ENCODE results near the gene EPHB1. TPM values are rescaled to one million over a fixed set of nuclear protein-coding genes. Genes with fewer than 3 reads are reported as not detected.

EPHB1 gene
- total RNA-seq, 1 experiment from 2014 or later = 2.8 TPM

DNA sequence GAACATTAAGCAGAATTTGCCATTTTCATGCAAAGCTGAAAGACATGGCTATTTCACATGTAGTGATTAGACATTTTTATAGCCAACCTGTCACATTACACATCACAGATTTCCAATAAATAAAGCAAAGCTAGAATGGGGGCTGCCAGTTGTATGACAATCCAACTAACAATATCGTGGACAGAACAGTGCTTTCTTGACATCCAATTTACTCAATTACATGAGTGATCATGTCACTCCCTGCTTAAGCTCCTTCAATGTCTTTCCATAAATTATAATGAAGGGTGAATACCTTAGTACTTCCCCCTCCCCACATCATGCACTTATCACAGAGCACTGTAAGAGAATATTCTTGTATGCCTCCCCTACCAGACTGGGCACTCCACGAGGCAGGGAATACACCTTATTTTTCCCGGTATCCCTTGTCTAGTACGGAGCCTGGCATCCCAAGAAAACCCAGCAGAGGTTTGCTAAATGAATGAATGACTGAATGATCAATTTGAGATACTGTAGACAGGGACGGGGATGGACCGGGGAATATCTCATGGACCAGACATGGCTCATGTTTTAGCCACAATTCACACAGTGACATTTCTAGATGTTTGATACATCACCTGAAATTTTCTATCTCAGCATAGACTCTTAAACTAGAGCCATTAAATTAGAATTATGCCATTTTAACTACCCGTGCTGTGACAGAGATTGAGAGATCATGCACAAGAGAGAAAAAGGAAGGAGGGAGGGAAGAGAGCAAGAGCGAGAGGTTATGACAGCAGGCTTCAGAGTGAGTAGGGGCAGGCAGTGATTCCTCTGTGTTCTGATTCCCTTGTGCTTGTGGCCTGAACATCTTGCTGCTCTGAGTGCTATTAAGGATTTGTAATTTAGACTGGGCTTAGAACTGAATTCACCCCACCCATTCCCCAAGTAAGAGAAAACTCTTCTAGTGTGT lies 77.7 kb downstream of the EPHB1 start:
- H3K36me3 Mint-ChIP-seq (ENCODE audit: insufficient read depth in 1 of 3, low read depth in 3 of 3) = no peaks in the 10 kb centered on the region; a peak in 2 of 7 replicates
- Histone ChIP-seq H2BK20ac (ENCODE audit: low read depth, low read length, poor library complexity, severe bottlenecking) (no peak overlapping the region), H2BK5ac (ENCODE audit: insufficient read length, low read length) (no peak overlapping the region), H3K23ac (ENCODE audit: insufficient read length, low read depth, low read length) (no peak overlapping the region), H3K79me1 (ENCODE audit: insufficient read depth, low read depth, low read length, poor library complexity, severe bottlenecking) (no peaks in the 10 kb centered on the region), H3K27me3 (ENCODE audit: insufficient read depth, low read length) (no peaks in the 10 kb centered on the region), H2BK120ac (ENCODE audit: low read depth, low read length, poor library complexity, severe bottlenecking) (no peak overlapping the region), H2BK12ac (ENCODE audit: insufficient read length, low read depth, low read length) (no peak overlapping the region), H3K56ac (ENCODE audit: insufficient read length, low read depth, low read length) (no peak overlapping the region), H3K18ac (ENCODE audit: insufficient read length, low read depth, low read length) (no peak overlapping the region), H4K20me1 (ENCODE audit: control insufficient read depth, insufficient read depth, insufficient read length) (no peaks in the 10 kb centered on the region), H3K4me1 (ENCODE audit: insufficient read depth, low read length) (no peaks in the 10 kb centered on the region), H4K5ac (ENCODE audit: insufficient read length, low read depth, low read length) (no peak overlapping the region), H2AFZ (ENCODE audit: low read length) (no peak overlapping the region), H3K9me3 (ENCODE audit: control insufficient read depth, low read depth, low read length) (no peaks in the 10 kb centered on the region), H3K4me2 (ENCODE audit: insufficient read depth, insufficient read length, low read length) (no peak overlapping the region), H4K91ac (ENCODE audit: insufficient read length, low read depth, low read length) (no peak overlapping the region), H3K4ac (ENCODE audit: low read depth, low read length) (no peak overlapping the region), H3K23me2 (ENCODE audit: insufficient read length, low read depth, low read length, poor library complexity, severe bottlenecking) (no peaks in the 10 kb centered on the region), H3K79me2 (ENCODE audit: insufficient read depth, low read length) (no peaks in the 10 kb centered on the region), H2BK15ac (ENCODE audit: low read depth, low read length) (no peak overlapping the region), H3K14ac (ENCODE audit: insufficient read depth, low read length) (no peak overlapping the region), H2AK5ac (ENCODE audit: insufficient read length, low read length) (no peak overlapping the region), H3K9ac (ENCODE audit: extremely low read depth, insufficient read length, low read length) (no peak overlapping the region), H3T11ph (ENCODE audit: low read length) (no peak overlapping the region), H4K8ac (replicated peaks; ENCODE audit: insufficient read length, low read depth, low read length) (no peak overlapping the region), H3K27ac (ENCODE audit: insufficient read length, low read depth, low read length) (no peak overlapping the region)
- no peaks in the 10 kb centered on the region; a peak in 2 of 5 replicates for H3K9me3 Mint-ChIP-seq
- no peak overlapping the region for H3K4me3 Mint-ChIP-seq
- DNase-seq = no peak
- WGBS (ENCODE audit: extremely low coverage, insufficient read length, low lambda C conversion rate) = no CpG with 5 or more reads among the region's 8 CpGs
- H3K27me3 Mint-ChIP-seq (ENCODE audit: low read depth) = no peaks in the 10 kb centered on the region; the same call in 1 of the 2 replicates
- TF ChIP-seq, protein P1, sequence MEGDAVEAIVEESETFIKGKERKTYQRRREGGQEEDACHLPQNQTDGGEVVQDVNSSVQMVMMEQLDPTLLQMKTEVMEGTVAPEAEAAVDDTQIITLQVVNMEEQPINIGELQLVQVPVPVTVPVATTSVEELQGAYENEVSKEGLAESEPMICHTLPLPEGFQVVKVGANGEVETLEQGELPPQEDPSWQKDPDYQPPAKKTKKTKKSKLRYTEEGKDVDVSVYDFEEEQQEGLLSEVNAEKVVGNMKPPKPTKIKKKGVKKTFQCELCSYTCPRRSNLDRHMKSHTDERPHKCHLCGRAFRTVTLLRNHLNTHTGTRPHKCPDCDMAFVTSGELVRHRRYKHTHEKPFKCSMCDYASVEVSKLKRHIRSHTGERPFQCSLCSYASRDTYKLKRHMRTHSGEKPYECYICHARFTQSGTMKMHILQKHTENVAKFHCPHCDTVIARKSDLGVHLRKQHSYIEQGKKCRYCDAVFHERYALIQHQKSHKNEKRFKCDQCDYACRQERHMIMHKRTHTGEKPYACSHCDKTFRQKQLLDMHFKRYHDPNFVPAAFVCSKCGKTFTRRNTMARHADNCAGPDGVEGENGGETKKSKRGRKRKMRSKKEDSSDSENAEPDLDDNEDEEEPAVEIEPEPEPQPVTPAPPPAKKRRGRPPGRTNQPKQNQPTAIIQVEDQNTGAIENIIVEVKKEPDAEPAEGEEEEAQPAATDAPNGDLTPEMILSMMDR (conservative IDR thresholded peaks at IDR 0.05) = no peak
- peaks cover 5 to 6% of the 10 kb centered on the region in 2 experiments for H3K4me1 Mint-ChIP-seq
- H3K27ac Mint-ChIP-seq = no peak overlapping the region

Measured in H9 (cell line).